CD4-positive, alpha-beta T cell treated with Interleukin-15 for 4 hours (primary cell): Measurements from ENCODE around the gene NKX1-1.
"Not testable (repeated sequence)": the region's sequence is repeated elsewhere in the genome, so short reads cannot be mapped to it uniquely, and the experiment has no call there.

Source experiments
- DNase-seq: peaks from one replicate; pipeline ENCODE4 v3.0.0-alpha.2; 2020; ENCODE audit warnings: low spot score

NKX1-1 gene

GRCh38 chr4:1404573-1405253 lies 1.5 kb downstream of the NKX1-1 start:
- DNase-seq: no peak

- no peak for DNase-seq
Observed at GRCh38 chr4:1403591-1404572, 2.4 kb downstream of the NKX1-1 start.

- DNase-seq: no peak
Observed at GRCh38 chr4:1403177-1403583, 3.1 kb downstream of the NKX1-1 start.

GRCh38 chr4:1402516-1403091 lies 3.6 kb downstream of the NKX1-1 start:
- DNase-seq: no peak

- DNase-seq: no peak
Observed at GRCh38 chr4:1402021-1402515, 4.2 kb downstream of the NKX1-1 start.

DNA sequence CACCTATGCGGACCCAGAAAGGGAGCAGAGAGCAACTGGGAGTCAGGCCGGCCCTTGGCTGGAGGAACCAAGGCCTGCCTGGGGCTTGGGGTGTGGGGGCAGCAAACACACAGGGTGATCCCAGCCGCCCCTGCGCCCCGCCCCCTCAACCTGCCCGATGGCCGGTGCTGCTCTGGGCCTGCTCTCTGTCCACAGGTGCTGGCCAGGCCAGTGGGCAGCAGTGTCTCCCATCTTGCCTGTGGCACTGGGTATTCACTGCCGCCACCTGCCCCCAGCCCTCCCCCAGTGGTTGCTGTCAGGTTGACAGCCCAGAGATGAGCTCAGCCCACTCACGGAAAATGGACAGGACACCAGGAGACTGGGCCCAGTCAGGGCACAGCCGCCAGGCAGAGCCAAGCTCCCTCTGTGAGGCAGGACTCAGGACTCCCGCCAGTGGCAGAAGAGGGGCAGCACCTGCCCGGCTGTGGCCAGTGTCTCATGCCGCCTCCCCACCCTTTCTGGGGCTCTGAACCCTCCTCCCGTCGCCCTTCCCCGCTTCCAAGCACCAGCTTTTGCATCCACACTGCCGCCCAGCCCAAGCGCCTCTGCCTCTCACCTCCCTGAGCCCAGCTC lies 4.7 kb downstream of the NKX1-1 start:
- no peak for DNase-seq

GRCh38 chr4:1400831-1401408 lies 5.3 kb downstream of the NKX1-1 start:
- no peak for DNase-seq

DNA sequence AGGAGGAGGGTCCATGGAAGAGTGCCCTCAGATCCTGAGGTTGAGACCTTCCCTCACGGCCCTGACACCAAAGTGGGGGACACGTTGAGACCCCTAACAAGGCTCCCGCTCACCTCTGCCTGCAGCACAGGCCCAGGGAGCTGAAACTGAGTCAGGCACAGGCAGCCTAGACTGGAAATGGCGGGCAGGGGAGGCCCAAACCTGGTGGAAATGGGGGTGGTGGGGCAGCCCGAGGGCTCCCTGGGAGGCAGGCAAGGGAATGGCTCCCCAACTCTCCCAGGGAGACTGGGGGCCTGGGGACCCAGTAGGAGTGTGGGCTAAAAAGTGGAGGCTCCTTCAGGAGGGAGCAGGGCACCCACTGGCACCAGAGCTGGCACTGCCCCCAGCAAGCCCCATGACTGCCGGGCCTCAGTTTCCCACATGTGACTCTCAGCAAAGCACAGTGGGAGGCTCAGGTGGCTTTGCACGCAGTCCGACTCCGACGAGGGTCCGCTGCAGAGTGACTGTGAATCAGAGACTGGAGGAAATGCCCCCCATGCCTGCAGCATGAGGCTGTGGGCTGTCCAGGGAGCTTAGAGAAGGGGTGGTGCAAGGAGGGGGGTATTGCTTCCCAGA lies 5.9 kb downstream of the NKX1-1 start:
- DNase-seq: no peak

DNA sequence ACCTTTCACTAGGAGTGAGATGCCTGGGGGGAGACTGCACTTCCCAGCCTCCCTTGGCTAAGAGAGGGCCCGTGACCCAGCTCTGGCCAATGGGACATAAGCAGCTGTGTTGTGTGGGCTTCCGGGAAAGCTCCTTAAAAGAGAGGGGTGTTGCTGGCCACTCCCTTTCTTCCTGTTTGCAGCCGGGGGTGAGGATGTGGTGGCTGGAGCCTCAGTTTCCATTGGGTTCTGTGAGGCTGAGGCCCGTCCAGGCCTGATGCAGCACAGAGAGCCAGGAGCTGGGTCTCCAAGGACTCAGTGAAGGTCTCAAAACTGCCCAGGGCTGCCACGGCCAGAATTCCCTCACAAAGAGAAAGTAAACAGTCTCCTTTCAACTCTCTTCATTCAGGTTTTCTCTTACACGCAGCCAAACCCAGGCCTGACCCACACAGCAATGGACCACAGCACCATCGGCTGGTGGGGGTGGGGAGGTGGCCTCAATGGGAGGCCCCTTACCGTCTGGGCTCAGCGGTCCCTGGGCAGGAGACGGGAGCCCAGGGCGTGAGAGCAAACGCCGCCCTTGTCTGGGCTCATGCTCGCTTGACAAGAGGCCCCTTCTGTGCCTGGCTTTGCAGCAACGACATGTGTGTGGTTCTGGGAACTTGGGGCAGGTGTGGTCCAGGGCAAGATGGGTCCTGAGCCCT lies 6.6 kb downstream of the NKX1-1 start:
- DNase-seq: no peak

DNA sequence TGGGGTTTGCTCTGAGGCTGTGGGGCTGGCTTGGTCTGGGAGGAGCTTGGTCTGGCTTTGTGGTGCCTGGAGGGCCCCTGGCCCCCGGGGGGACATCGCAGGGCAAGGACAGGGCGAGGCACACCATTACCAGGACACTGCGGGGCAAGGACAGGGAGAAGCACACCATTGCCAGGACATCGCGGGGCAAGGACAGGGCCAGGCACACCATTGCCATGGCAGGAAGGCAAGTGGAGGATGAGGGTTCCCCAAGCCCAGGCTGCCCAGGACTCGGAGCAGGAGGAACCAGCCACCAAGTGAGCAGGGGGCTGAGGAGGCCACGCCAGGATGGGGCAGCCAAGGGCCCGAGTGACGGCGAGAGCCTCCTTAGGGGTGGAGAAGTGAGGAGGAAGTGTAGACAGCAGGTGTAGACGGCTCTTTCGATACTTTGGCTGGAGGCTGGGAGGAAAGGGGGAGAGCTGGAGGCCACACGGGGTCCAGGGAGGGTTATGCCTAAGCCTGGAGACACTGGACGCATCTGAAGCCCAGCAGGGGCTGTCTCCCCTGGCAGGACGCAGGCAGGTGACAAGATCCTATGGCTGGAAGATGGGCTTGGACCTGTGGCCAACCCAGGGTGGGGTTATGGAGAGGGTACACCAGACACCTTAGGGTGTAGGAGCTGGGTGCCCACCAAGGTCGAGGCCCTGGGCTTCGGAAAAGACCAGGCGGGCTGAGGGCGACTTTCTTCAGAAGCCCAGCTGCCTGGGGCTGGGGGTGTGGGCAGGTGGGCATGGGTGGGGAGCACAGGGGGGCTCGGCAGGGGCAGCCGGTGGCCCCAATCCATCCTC lies 7.3 kb downstream of the NKX1-1 start:
- no peak for DNase-seq

DNA sequence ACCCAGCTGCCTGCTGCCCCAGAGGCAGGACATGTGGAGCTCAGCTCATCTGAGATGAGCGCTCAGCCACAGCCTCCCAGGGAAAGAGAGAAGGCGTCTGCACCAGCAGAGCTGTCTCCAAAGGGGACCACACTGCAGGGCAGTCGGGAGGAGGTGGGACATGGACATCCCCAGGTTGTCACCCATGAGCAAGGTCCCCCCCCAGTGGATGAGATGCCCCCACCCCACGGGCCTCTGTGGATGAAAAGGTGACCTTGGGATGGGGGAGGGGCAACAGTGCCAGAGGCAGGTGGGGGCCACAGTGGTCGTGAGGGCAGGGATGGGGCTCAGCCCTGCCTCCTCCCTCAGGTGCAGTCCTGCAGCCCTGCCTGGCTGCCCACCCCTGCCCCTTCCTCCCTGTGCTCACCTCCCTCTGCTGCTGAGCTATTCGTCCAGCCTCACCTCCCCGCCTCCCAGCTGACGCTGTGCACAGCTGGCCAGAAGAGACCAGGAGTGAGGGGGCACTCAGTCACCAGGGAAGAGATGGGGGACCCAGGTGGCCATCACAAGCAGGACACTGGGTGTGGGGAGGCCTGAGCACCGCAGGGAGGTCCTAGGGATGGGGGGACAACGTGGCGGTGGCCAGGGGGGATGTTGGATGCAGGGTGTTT lies 9.3 kb downstream of the NKX1-1 start:
- DNase-seq: no peak

GRCh38 chr4:1395941-1396805 lies 10.1 kb downstream of the NKX1-1 start:
- DNase-seq: no peak

GRCh38 chr4:1395389-1395820 lies 10.8 kb downstream of the NKX1-1 start:
- not testable (repeated sequence) for DNase-seq

DNA sequence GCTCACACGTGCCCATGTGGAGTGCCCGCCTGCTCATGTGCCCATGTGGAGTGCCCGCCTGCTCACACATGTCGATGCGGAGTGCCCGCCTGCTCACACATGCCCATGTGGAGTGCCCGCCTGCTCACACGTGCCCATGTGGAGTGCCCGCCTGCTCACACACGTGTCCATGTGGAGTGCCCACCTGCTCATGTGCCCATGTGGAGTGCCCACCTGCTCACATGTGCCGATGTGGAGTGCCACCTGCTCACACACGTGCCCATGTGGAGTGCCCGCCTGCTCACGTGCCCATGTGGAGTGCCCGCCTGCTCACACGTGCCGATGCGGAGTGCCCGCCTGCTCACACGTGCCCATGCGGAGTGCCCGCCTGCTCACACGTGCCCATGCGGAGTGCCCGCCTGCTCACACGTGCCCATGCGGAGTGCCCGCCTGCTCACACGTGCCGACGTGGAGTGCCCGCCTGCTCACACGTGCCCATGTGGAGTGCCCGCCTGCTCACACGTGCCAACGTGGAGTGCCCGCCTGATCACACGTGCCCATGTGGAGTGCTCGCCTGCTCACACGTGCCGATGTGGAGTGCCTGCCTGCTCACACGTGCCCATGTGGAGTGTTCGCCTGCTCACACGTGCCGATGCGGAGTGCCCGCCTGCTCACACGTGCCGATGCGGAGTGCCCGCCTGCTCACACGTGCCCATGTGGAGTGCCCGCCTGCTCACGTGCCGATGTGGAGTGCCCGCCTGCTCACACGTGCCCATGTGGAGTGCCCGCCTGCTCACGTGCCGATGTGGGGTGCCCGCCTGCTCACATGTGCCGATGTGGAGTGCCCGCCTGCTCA lies 11.5 kb downstream of the NKX1-1 start:
- not testable (repeated sequence) for DNase-seq

- DNase-seq: no peak
Observed at GRCh38 chr4:1393866-1394265, 12.4 kb downstream of the NKX1-1 start.

DNA sequence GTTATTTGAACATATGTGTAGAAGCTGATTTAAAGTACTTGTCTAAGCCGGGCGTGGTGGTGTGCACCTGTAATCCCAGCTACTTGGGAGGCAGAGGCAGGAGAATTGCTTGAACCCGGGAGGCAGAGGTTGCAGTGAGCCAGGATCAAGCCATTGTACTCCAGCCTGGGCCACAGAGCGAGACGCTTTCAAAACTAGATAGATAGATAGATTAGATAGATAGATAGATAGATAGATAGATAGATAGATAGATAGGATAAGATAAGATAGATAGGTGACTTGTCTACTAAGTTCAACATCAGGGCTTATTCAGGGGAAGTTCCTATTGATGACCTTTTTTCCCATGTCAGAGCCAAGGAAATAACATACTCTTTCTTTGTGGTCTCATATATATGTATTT lies 12.9 kb downstream of the NKX1-1 start:
- not testable (repeated sequence) for DNase-seq
